HUES64 (cell line): ENCODE data around the gene ATG10.
"Not testable (repeated sequence)": the region's sequence is repeated elsewhere in the genome, so short reads cannot be mapped to it uniquely, and the experiment has no call there.

ENCODE experiments used
- H3K27ac ChIP-seq: 2 replicates; pipeline ENCODE4 v1.7.0; 2013; ENCODE audit warnings: low read depth, low read length, inconsistent platforms
- H3K27me3 ChIP-seq: 2 replicates; pipeline ENCODE4 v1.6.1; 2013; ENCODE audit warnings: mild to moderate bottlenecking, low read length; ENCODE audit not compliant: insufficient read depth
- H3K36me3 ChIP-seq: 2 replicates; pipeline ENCODE4 v1.6.1; 2013; ENCODE audit warnings: mild to moderate bottlenecking, low read length; ENCODE audit not compliant: insufficient read depth
- H3K4me1 ChIP-seq: 2 replicates; pipeline ENCODE4 v1.6.1; 2013; ENCODE audit warnings: mild to moderate bottlenecking, low read length, moderate library complexity; ENCODE audit not compliant: insufficient read depth
- H3K4me3 ChIP-seq: 2 replicates; pipeline ENCODE4 v1.5.1; 2013; ENCODE audit warnings: mild to moderate bottlenecking, low read length, moderate library complexity
- H3K9ac ChIP-seq: 2 replicates; pipeline ENCODE4 v1.6.1; 2013; ENCODE audit warnings: mild to moderate bottlenecking, low read depth, low read length
- H3K9me3 ChIP-seq: 2 replicates; pipeline ENCODE4 v1.6.1; 2013; ENCODE audit warnings: low read depth, low read length; ENCODE audit not compliant: insufficient read depth
- WGBS: fragments of 150-250, 120-280 bp; methylation state at CpG from one replicate; pipeline ENCODE4 v1.1.7; 2013; ENCODE audit warnings: missing lambda C conversion rate; 5-methylcytosine and 5-hydroxymethylcytosine counted together

ATG10 gene

DNA sequence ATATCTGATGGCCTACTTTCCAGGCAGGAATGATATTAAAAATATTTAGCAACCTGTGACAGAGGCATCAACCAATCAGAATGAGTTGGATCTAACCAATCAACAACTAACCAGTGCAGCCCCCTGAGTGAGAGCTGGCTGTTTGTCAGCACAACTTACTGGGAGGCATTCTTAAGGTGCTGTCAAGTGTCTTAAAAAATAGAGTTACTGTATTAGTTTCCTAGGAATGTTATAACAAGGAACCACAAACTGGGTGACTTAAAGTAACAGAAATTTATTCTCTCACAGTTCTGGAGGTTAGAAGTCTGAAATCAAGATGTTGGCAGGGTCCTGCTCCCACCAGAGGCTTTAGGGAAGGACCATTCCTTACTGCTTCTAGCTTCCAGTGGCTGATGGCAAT is 85.2 kb downstream of the ATG10 start:
- Histone ChIP-seq H3K9me3 (no peaks in the 10 kb centered on the region), H3K27ac (no peak overlapping the region), H3K4me3 (no peak overlapping the region), H3K4me1 (no peaks in the 10 kb centered on the region), H3K36me3 (no peaks in the 10 kb centered on the region), H3K27me3 (no peaks in the 10 kb centered on the region), H3K9ac (no peak overlapping the region)

DNA sequence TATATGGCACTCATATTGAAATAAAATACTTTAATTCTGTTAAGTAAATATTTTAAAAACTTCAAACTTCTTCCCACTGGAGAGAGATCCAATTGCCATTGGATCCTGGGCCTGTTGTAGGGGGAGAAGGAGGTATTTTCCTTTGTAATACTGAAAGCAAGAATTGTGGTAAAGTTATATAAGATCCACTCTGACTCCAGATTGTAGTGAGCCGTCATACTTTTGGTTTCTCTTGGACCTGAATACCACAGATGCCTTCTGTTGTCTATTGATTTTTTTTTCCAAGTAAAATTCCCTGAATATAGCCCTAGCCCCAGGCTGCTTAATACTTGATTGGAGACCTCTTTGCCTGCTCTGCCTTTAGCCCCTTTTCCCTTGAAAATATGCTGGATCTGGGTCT is 86.9 kb downstream of the ATG10 start:
- no peaks in the 10 kb centered on the region for H3K9me3 ChIP-seq
- no peak overlapping the region for H3K4me3 ChIP-seq
- no peak overlapping the region for H3K9ac ChIP-seq
- H3K4me1 ChIP-seq, result no peaks in the 10 kb centered on the region
- no peaks in the 10 kb centered on the region for H3K36me3 ChIP-seq
- no peak overlapping the region for H3K27ac ChIP-seq
- WGBS, result 79% methylated on average over 1 of the region's 1 CpG
- H3K27me3 ChIP-seq, result no peaks in the 10 kb centered on the region

DNA sequence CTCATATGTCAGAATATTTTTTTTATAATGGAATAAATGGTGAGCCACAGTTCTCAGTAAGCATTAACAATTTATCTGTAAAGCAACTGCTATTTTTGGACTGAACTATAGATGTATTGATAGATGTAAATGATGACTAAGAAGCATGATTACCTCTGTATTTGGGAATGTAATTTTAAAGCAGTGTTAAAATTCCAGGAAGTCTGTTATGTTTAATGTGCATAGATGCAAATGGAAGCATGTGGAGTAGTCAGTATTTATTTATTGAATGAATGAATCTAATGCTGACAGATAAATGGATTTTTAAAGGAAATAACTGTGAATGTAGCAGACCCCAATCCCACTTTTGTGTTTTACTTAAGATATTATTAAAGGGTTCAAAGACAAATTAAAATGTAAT is 95.0 kb downstream of the ATG10 start:
- no peaks in the 10 kb centered on the region for H3K36me3 ChIP-seq
- H3K27me3 ChIP-seq, result no peaks in the 10 kb centered on the region
- H3K9me3 ChIP-seq, result no peaks in the 10 kb centered on the region
- H3K9ac ChIP-seq, result no peak overlapping the region
- H3K4me1 ChIP-seq, result no peaks in the 10 kb centered on the region
- no peak overlapping the region for H3K4me3 ChIP-seq
- H3K27ac ChIP-seq, result no peak overlapping the region

DNA sequence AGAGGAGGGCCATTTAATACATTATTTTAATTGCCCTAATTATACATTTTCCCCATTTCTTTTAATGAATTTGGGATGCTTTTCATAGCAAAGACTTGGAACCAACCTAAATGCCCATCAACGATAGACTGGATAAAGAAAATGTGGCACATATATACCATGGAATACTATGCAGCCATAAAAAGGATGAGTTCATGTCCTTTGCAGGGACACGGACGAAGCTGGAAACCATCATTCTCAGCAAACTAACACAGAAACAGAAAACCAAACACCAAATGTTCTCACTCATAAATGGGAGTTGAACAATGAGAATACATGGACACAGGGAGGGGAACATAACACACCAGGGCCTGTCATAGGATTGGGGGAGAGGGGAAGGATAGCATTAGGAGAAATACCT is 96.2 kb downstream of the ATG10 start:
- not testable (repeated sequence) for H3K27ac ChIP-seq, H3K27me3 ChIP-seq, H3K9me3 ChIP-seq, H3K9ac ChIP-seq, H3K36me3 ChIP-seq, H3K4me1 ChIP-seq, H3K4me3 ChIP-seq
- no CpG with 5 or more reads among the region's 3 CpGs for WGBS

DNA sequence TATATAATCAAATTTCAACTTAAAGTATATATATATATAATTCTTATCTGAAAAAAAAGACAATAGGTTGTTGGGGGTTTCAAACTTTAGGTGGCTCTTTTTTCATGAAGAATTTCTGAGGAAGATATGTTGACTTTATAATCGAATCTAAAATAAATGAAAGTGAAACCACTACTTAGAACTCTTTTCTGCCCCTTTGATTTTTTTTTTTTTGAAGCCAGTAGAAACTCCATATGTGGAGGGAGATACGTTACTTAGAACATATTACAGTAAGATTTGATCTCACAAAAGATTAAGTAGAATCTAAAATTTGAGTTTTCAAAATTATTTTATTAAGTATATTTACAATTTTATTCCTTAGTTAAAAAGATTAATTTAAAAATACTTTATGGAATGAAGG is 96.9 kb downstream of the ATG10 start:
- H3K36me3 ChIP-seq, result no peaks in the 10 kb centered on the region
- no peak overlapping the region for H3K27ac ChIP-seq
- no peaks in the 10 kb centered on the region for H3K27me3 ChIP-seq
- no peaks in the 10 kb centered on the region for H3K9me3 ChIP-seq
- H3K4me3 ChIP-seq, result no peak overlapping the region
- WGBS, result no CpG with 5 or more reads among the region's 2 CpGs
- H3K4me1 ChIP-seq, result no peaks in the 10 kb centered on the region
- H3K9ac ChIP-seq, result no peak overlapping the region

DNA sequence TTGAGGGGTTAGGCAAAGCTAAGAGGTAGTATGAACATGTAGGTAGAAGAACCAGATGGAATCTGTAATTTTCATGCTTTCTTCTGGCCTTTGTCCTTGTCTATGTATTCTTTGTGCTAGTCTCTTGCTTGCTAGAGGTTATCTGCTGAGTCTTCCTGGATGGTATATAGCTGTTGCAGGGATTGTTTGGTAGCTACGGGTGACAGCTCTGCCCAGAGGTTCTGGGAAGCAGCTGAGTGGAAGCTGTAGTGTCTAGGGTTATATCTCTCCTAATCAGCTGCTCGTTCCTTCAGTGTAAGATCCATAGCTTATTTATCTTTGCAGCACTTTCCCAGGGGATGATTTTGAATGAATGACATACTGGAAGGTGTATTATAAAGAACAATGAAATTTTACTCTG is 100.3 kb downstream of the ATG10 start:
- H3K27me3 ChIP-seq, result no peaks in the 10 kb centered on the region
- no peaks in the 10 kb centered on the region for H3K36me3 ChIP-seq
- H3K27ac ChIP-seq, result no peak overlapping the region
- no peak overlapping the region for H3K4me3 ChIP-seq
- H3K9me3 ChIP-seq, result no peaks in the 10 kb centered on the region
- no peak overlapping the region for H3K9ac ChIP-seq
- WGBS, result 95% methylated on average over 2 of the region's 2 CpGs
- peaks cover 7% of the 10 kb centered on the region; the same call in 1 of the 2 replicates for H3K4me1 ChIP-seq

DNA sequence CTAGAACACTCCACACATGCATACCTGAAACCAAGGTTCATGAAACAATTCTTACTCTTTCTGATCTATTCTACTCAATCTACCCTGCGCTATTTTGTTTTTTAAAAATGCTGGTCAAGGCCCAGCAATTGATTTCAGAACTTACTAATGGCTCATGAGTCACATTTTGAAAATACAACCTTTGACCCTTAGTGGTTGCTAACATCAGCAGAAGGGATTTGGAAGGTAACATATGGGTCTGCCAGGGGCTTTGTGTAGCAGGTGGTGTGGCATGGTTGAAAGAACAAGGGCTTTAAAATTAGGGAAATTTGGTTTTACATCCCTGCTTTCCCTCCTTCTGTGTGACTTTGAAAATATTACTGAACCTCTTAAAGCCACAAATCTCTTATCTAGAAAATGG is 101.4 kb downstream of the ATG10 start:
- H3K36me3 ChIP-seq, result no peaks in the 10 kb centered on the region
- no peak overlapping the region for H3K27ac ChIP-seq
- H3K9me3 ChIP-seq, result no peaks in the 10 kb centered on the region
- H3K4me3 ChIP-seq, result no peak overlapping the region
- no peak overlapping the region for H3K9ac ChIP-seq
- no peaks in the 10 kb centered on the region for H3K27me3 ChIP-seq
- 98% methylated on average over 1 of the region's 1 CpG for WGBS
- H3K4me1 ChIP-seq, result peaks cover 7% of the 10 kb centered on the region; the same call in 1 of the 2 replicates

DNA sequence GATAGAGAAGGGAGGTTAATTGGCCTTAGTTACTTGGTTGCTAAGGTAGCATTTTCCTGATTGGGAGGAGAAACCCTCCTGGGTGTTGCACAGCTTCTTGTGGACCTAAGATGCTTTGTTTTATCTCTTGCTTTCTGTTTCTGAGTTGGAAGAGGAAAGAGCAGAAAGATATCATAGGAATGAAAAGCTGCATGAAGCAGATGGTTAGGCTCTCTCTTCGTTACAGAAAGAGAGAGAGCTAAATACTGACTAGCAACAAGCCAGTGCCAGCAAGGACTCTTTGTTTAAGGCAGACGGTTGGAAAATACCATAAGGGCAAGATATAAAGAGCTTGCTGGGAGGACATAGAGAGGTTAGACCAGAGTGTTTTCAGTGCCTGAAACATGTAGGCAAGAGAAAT is 103.1 kb downstream of the ATG10 start:
- H3K9me3 ChIP-seq, result no peaks in the 10 kb centered on the region
- no peaks in the 10 kb centered on the region for H3K36me3 ChIP-seq
- no peak overlapping the region for H3K9ac ChIP-seq
- no peaks in the 10 kb centered on the region for H3K27me3 ChIP-seq
- peaks cover 7% of the 10 kb centered on the region; the same call in 1 of the 2 replicates for H3K4me1 ChIP-seq
- H3K27ac ChIP-seq, result no peak overlapping the region
- no peak overlapping the region for H3K4me3 ChIP-seq
- WGBS, result 80% methylated on average over 2 of the region's 2 CpGs

DNA sequence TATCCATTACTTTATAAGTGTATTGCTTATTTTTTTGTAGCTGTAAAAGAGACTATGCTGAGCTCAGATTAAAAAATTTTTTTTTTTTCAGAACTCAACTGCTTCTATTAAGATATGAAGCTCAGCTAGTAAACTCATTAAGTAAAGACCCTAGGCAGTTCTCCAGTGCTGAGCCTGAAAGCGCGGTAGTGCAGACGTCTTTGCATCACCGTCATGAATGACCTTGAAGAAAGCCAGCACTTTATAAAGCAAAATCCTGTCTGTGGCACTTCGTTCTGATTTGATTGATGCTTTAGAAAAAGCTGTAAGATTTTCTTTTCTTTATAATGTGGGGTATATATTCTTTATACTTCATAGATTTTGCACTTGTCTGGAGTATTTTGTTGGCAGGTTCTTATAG is 105.7 kb downstream of the ATG10 start:
- Histone ChIP-seq H3K9me3 (peaks cover 7% of the 10 kb centered on the region), H3K4me3 (no peak overlapping the region), H3K36me3 (peaks cover 2% of the 10 kb centered on the region; the same call in 1 of the 2 replicates), H3K27me3 (no peaks in the 10 kb centered on the region), H3K9ac (no peak overlapping the region), H3K4me1 (peaks cover 7% of the 10 kb centered on the region; the same call in 1 of the 2 replicates), H3K27ac (no peak overlapping the region)
- WGBS, result 93% methylated on average over 5 of the region's 5 CpGs

DNA sequence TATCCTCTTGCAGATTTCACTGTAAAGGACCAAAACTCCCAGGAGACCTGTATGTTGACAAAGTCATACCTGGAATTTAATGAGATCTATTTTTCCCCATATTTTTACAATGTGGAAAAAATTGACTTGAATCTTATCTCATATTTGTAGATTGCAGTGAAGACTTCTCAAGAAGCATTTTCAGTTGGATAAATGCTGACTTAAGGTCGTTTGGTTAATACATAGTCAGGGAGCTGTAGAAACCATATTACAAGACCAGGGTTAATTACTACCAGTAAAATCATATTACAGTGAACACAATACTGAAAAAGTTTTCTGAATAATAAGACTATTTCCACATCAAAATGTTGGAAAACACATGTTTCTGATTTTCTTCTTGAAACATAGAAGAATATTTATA is 119.8 kb downstream of the ATG10 start:
- peaks cover 26% of the 10 kb centered on the region; the same call in 1 of the 2 replicates for H3K9me3 ChIP-seq
- WGBS, result 88% methylated on average over 1 of the region's 1 CpG
- H3K4me3 ChIP-seq, result no peak overlapping the region
- H3K36me3 ChIP-seq, result no peaks in the 10 kb centered on the region
- H3K27ac ChIP-seq, result no peak overlapping the region
- no peak overlapping the region for H3K9ac ChIP-seq
- no peaks in the 10 kb centered on the region for H3K4me1 ChIP-seq
- no peaks in the 10 kb centered on the region for H3K27me3 ChIP-seq

DNA sequence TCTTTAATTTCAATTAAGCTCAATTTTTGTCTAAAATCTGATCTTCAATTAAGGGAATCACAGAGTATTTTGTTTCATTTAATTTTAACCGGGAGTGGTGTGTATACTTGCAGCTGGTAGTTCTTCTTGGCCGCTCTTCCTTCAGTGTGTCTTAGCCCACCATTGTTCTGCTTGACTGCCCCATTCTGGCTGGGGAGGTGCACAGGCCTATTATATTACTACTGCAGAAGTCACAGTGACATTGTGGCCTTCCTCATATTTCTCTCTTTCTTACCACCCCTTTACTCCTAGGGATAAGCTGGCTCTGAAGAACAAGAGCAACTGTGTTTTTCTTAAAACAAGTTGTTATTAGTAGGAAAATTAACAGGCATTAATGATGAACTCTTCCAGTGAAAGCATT is 123.7 kb downstream of the ATG10 start:
- Histone ChIP-seq H3K9me3 (peaks cover 11% of the 10 kb centered on the region; the same call in 1 of the 2 replicates), H3K4me3 (no peak overlapping the region), H3K4me1 (peaks cover 3% of the 10 kb centered on the region; the same call in 1 of the 2 replicates), H3K9ac (no peak overlapping the region), H3K36me3 (no peaks in the 10 kb centered on the region), H3K27ac (no peak overlapping the region), H3K27me3 (no peaks in the 10 kb centered on the region)
- WGBS, result 95% methylated on average over 2 of the region's 2 CpGs

DNA sequence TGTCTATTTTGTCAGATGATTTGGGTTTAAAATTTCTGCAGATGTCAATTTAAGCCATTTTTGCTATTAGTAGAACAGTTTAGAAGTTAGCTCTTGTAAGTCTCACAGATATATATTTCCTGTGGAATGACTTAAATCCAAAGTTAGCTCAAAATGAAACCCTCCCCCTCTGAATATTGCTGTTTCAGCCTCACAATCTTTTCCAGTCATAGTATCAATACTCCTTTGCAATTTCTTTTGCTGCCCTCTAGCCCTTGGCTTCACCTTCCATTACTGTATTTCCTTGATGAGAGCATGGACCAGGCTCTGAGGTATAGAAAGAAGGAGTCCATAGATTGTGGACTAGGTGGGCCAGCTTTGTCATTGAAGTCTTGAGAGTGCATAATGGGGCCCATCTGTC is 124.4 kb downstream of the ATG10 start:
- Histone ChIP-seq H3K27me3 (no peaks in the 10 kb centered on the region), H3K27ac (no peak overlapping the region), H3K4me3 (no peak overlapping the region), H3K9me3 (peaks cover 11% of the 10 kb centered on the region; the same call in 1 of the 2 replicates), H3K36me3 (no peaks in the 10 kb centered on the region), H3K4me1 (peaks cover 6% of the 10 kb centered on the region; the same call in 1 of the 2 replicates), H3K9ac (no peak overlapping the region)
